8988T (cell line): Measurements from ENCODE around the gene NR0B1.

ENCODE experiments used
- DNase-seq: peaks from one replicate; pipeline ENCODE4 v3.0.0; 2011

NR0B1 gene

GRCh38 chrX:30270639-30271038 is 38.6 kb downstream of the NR0B1 start:
- no peak for DNase-seq

GRCh38 chrX:30262763-30263162 is 46.4 kb downstream of the NR0B1 start:
- no peak for DNase-seq

GRCh38 chrX:30261012-30261411 is 48.2 kb downstream of the NR0B1 start:
- no peak for DNase-seq

- DNase-seq, result no peak
Measured at GRCh38 chrX:30259927-30260326, 49.3 kb downstream of the NR0B1 start.
